GM21528 (cell line): ENCODE data around the gene ORC1.
"Not testable (repeated sequence)": the region's sequence is repeated elsewhere in the genome, so short reads cannot be mapped to it uniquely, and the experiment has no call there.

Experiments used
- ATAC-seq: cut with Tn5 transposase; IDR thresholded peaks from one replicate; pipeline ENCODE4 v1.9.1; 2021; ENCODE audit warnings: mild to moderate bottlenecking, moderate library complexity; ENCODE audit not compliant: unreplicated experiment, low FRiP score

Gene ORC1

GRCh38 chr1:52393174-52393573 lies 11.0 kb downstream of the ORC1 start:
- no peak for ATAC-seq

GRCh38 chr1:52386458-52386857 lies 17.8 kb downstream of the ORC1 start:
- no peak for ATAC-seq

GRCh38 chr1:52385376-52385775 lies 18.8 kb downstream of the ORC1 start:
- no peak for ATAC-seq

- ATAC-seq, result not testable (repeated sequence)
These were observed 34.4 kb downstream of the ORC1 start for GRCh38 chr1:52369851-52370250.

GRCh38 chr1:52368383-52369172 lies 35.6 kb downstream of the ORC1 start:
- ATAC-seq, result no peak

GRCh38 chr1:52367272-52367671 lies 37.0 kb downstream of the ORC1 start:
- no peak for ATAC-seq

GRCh38 chr1:52366517-52366827 lies 37.8 kb downstream of the ORC1 start:
- no peak for ATAC-seq

GRCh38 chr1:52365746-52366516 lies 38.3 kb downstream of the ORC1 start, which contains the start of gene CC2D1B:
CC2D1B (minus strand) TSS chr1:52366205; CDS start chr1:52364620, 1,585 bp downstream.
- peak; percentile 87 for ATAC-seq

- ATAC-seq, result no peak
These were observed 39.0 kb downstream of the ORC1 start for GRCh38 chr1:52365071-52365745.

- ATAC-seq, result no peak
These were observed 39.9 kb downstream of the ORC1 start for GRCh38 chr1:52364235-52364839.

- no peak for ATAC-seq
These were observed 43.6 kb downstream of the ORC1 start for GRCh38 chr1:52360595-52360968.

GRCh38 chr1:52359676-52360594 lies 44.3 kb downstream of the ORC1 start:
- ATAC-seq, result no peak

GRCh38 chr1:52358851-52359497 lies 45.2 kb downstream of the ORC1 start:
- ATAC-seq, result no peak

GRCh38 chr1:52357397-52357796 lies 46.8 kb downstream of the ORC1 start:
- no peak for ATAC-seq

- no peak for ATAC-seq
These were observed 47.3 kb downstream of the ORC1 start for GRCh38 chr1:52356818-52357355.

- ATAC-seq, result no peak
These were observed 48.2 kb downstream of the ORC1 start for GRCh38 chr1:52355847-52356505.

GRCh38 chr1:52355436-52355835 lies 48.8 kb downstream of the ORC1 start:
- ATAC-seq, result no peak

GRCh38 chr1:52352690-52353089 lies 51.5 kb downstream of the ORC1 start:
- no peak for ATAC-seq
